Measurements from ENCODE around the gene GSG1L2. TPM values are rescaled to one million over a fixed set of nuclear protein-coding genes. Genes with fewer than 3 reads are reported as not detected.
A peak's percentile ranks its signal among the peaks of the same experiment; 100 is the strongest.

The GSG1L2 gene
- total RNA-seq, 1 donor from 2014 or later: not detected

DNA sequence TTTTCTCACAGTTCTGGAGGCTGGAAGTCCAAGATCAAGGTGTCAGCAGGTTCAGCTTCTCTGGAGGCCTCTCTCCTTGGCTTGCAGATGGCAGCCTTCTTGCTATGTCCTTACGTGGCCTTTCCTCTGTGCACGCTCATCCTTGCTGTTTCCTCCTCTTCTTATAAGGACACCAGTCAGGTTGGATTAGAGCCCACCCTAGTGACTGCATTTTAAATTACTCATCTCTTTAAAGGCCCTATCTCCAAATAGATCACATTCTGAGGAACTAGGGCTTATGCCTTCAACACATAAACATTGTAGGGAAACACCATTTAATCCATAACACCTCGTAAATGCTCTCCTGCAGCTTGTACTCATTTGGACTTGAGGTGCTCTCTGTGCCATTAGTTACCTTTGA, 66.8 kb downstream of the GSG1L2 start:
- Histone ChIP-seq H3K36me3 (ENCODE audit: insufficient read depth, low read length) (no peaks in the 10 kb centered on the region), H3K9ac (ENCODE audit: low read length) (no peak overlapping the region), H3K4me2 (ENCODE audit: low read length) (no peak overlapping the region), H3K9me3 (ENCODE audit: insufficient read depth, low read depth, low read length) (no peaks in the 10 kb centered on the region), H3K79me2 (ENCODE audit: insufficient read depth, low read length) (no peaks in the 10 kb centered on the region), H3K4me3 (ENCODE audit: insufficient read depth, low read depth, low read length) (no peak overlapping the region), H2AFZ (ENCODE audit: low read depth, low read length) (no peak overlapping the region), H3K27me3 (ENCODE audit: insufficient read depth, low read length) (no peaks in the 10 kb centered on the region), H3K27ac (ENCODE audit: low read depth, low read length) (no peak overlapping the region), H3K4me1 (ENCODE audit: insufficient read depth, low read length) (no peaks in the 10 kb centered on the region), H4K20me1 (ENCODE audit: insufficient read depth, low read length) (no peaks in the 10 kb centered on the region)
- no peak for TF ChIP-seq EZH2 (IDR thresholded peaks at IDR 0.05; ENCODE audit: insufficient read depth, low read length)
- TF ChIP-seq CTCF (IDR thresholded peaks at IDR 0.05; ENCODE audit: insufficient read depth, low read depth, low read length): no peak
- Mint-ChIP-seq H3K27me3 (ENCODE audit: low read depth, unreplicated experiment) (no peaks in the 10 kb centered on the region), H3K27ac (ENCODE audit: unreplicated experiment) (no peak overlapping the region), H3K36me3 (ENCODE audit: low read depth, unreplicated experiment) (no peaks in the 10 kb centered on the region), H3K4me3 (ENCODE audit: unreplicated experiment) (no peak overlapping the region), H3K9me3 (ENCODE audit: unreplicated experiment) (no peaks in the 10 kb centered on the region), H3K4me1 (ENCODE audit: low read depth, unreplicated experiment) (no peaks in the 10 kb centered on the region)
- DNase-seq (ENCODE audit: low read depth): peak; percentile 3
- FAIRE-seq: no peak

Other genes with a start within 250 kb of the GSG1L2 start
- 54.4 and 54.8 TPM in 2 replicates for gene STX8, start 246.3 kb downstream of the GSG1L2 start, total RNA-seq
- gene CFAP52, start 245.4 kb downstream of the GSG1L2 start, total RNA-seq: not detected in 2 replicates
- 5.3 and 7.0 TPM in 2 replicates for gene USP43, start 176.6 kb downstream of the GSG1L2 start, total RNA-seq
- not detected in 2 replicates for gene DHRS7C, start 30.5 kb downstream of the GSG1L2 start, total RNA-seq
- 0.17 and 0.41 TPM in 2 replicates for gene GLP2R, start 3.8 kb upstream of the GSG1L2 start, total RNA-seq
- not detected in 2 replicates for gene RCVRN, start 83.2 kb upstream of the GSG1L2 start, total RNA-seq